Activated CD4-positive, CD25-positive, alpha-beta regulatory T cell (primary cell): ENCODE measurements around the gene SETD5.
"Not testable (repeated sequence)": the region's sequence is repeated elsewhere in the genome, so short reads cannot be mapped to it uniquely, and the experiment has no call there.

Experiments used
- DNase-seq, 4 experiments: peaks; one replicate each; lab custom pipeline; 2025; lab: John Stamatoyannopoulos, UW

Gene SETD5

GRCh38 chr3:9455596-9456131, 58.2 kb downstream of the SETD5 start:
- DNase-seq = no peak

GRCh38 chr3:9467451-9467850, 70.0 kb downstream of the SETD5 start:
- no peak for DNase-seq

GRCh38 chr3:9468460-9468859, 71.0 kb downstream of the SETD5 start:
- DNase-seq = no peak

GRCh38 chr3:9469986-9470385, 72.6 kb downstream of the SETD5 start:
- DNase-seq = no peak

GRCh38 chr3:9473496-9474065, 76.2 kb downstream of the SETD5 start:
- DNase-seq = no peak

GRCh38 chr3:9474482-9474881, 77.1 kb downstream of the SETD5 start:
- DNase-seq = no peak

GRCh38 chr3:9476935-9477334, 79.5 kb downstream of the SETD5 start:
- no peak for DNase-seq

- DNase-seq = no peak
Measured at GRCh38 chr3:9480265-9480664, 82.8 kb downstream of the SETD5 start.

GRCh38 chr3:9485248-9485647, 87.8 kb downstream of the SETD5 start:
- DNase-seq = no peak

GRCh38 chr3:9491506-9491905, 94.1 kb downstream of the SETD5 start:
- DNase-seq = no peak

- DNase-seq = not testable (repeated sequence)
Measured at GRCh38 chr3:9494036-9494435, 96.6 kb downstream of the SETD5 start.

- no peak for DNase-seq
Measured at GRCh38 chr3:9496893-9497292, 99.5 kb downstream of the SETD5 start.

- no peak for DNase-seq
Measured at GRCh38 chr3:9497821-9498565, 100.6 kb downstream of the SETD5 start.

GRCh38 chr3:9498781-9499180, 101.4 kb downstream of the SETD5 start:
- no peak for DNase-seq

GRCh38 chr3:9499455-9500107, 102.2 kb downstream of the SETD5 start:
- no peak for DNase-seq

GRCh38 chr3:9500108-9501050, 103.0 kb downstream of the SETD5 start:
- DNase-seq = peak; percentile 8 to 45 (median 38)

- DNase-seq = no peak
Measured at GRCh38 chr3:9501226-9501625, 103.8 kb downstream of the SETD5 start.

- peak; percentile 26 to 59 (median 35) for DNase-seq
Measured at GRCh38 chr3:9503283-9503682, 105.9 kb downstream of the SETD5 start.

- DNase-seq = no peak
Measured at GRCh38 chr3:9507586-9508578, 110.5 kb downstream of the SETD5 start.

GRCh38 chr3:9508781-9509180, 111.4 kb downstream of the SETD5 start:
- no peak for DNase-seq
